Measurements from ENCODE around the gene P2RX7. TPM values are rescaled to one million over a fixed set of nuclear protein-coding genes. Genes with fewer than 3 reads are reported as not detected.

The P2RX7 gene
- total RNA-seq, 3 donors from 2014 or later = 2.5 to 4.8 (median 2.9) TPM

- Mint-ChIP-seq H3K4me1 (ENCODE audit: low read depth) (no peaks in the 10 kb centered on the region), H3K9me3 (no peaks in the 10 kb centered on the region), H3K36me3 (ENCODE audit: insufficient read depth) (peaks cover 10% of the 10 kb centered on the region), H3K4me3 (no peak overlapping the region), H3K27me3 (ENCODE audit: low read depth) (no peaks in the 10 kb centered on the region)
- DNase-seq (no peak), ATAC-seq (no peak)
Observed at GRCh38 chr12:121165316-121165715, 32.6 kb downstream of the P2RX7 start.

DNA sequence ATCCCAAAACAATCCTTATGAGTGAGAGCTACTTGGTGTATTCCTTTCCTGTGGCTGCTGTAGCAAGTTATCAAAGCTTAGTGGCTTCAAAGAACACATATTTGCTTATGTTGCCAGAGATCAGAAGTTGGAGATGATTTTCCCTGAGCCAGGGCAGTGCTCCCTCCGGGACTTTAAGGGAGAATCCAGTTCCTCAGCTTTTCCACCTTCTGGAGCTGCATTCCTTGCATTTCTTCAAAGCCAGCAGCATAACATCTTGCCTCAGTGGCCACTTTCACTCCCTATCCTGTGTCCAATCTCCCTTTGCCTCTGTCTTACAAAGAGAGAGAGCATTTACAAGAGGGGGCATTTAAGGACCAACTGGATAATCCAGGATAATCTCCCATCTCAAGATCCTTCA, 33.7 kb downstream of the P2RX7 start:
- H3K4me1 Mint-ChIP-seq (ENCODE audit: low read depth) = no peaks in the 10 kb centered on the region
- ATAC-seq (no peak), DNase-seq (no peak)
- peaks cover 13% of the 10 kb centered on the region for H3K36me3 Mint-ChIP-seq (ENCODE audit: insufficient read depth)
- no peaks in the 10 kb centered on the region for H3K9me3 Mint-ChIP-seq
- H3K27me3 Mint-ChIP-seq (ENCODE audit: low read depth) = no peaks in the 10 kb centered on the region
- no peak overlapping the region for H3K4me3 Mint-ChIP-seq

- no peak for DNase-seq
- ATAC-seq = no peak
- no peaks in the 10 kb centered on the region for H3K27me3 Mint-ChIP-seq (ENCODE audit: low read depth)
- H3K4me1 Mint-ChIP-seq (ENCODE audit: low read depth) = no peaks in the 10 kb centered on the region
- no peaks in the 10 kb centered on the region for H3K9me3 Mint-ChIP-seq
- H3K36me3 Mint-ChIP-seq (ENCODE audit: insufficient read depth) = peaks cover 13% of the 10 kb centered on the region
- no peak overlapping the region for H3K4me3 Mint-ChIP-seq
Observed at GRCh38 chr12:121167232-121167820, 34.6 kb downstream of the P2RX7 start.

- no peak for DNase-seq
- no peaks in the 10 kb centered on the region for H3K4me1 Mint-ChIP-seq (ENCODE audit: low read depth)
- H3K9me3 Mint-ChIP-seq = no peaks in the 10 kb centered on the region
- H3K4me3 Mint-ChIP-seq = no peak overlapping the region
- peaks cover 12% of the 10 kb centered on the region for H3K36me3 Mint-ChIP-seq (ENCODE audit: insufficient read depth)
- ATAC-seq = no peak
- no peaks in the 10 kb centered on the region for H3K27me3 Mint-ChIP-seq (ENCODE audit: low read depth)
Observed at GRCh38 chr12:121167951-121168350, 35.3 kb downstream of the P2RX7 start.

DNA sequence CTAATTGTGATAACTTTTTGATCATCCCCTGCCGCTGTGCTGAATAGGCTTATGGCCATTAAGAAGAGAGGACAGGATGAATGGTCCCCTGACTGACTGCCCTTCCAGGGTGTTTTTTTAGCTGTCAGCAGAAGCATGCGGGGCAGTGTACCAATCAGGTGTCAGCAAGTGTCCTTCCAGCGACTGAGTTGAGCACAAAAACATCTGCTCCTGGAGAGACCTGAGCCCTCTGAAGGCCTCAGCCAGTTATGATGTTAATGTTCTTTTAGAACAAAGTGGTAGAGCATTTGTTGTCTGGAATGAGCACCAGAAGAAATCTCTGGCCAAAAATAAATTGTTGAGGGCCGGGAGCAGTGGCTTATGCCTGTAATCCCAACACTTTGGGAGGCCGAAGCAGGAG, 37.5 kb downstream of the P2RX7 start:
- no peak overlapping the region for H3K4me3 Mint-ChIP-seq
- no peak for DNase-seq
- no peaks in the 10 kb centered on the region for H3K27me3 Mint-ChIP-seq (ENCODE audit: low read depth)
- no peaks in the 10 kb centered on the region for H3K4me1 Mint-ChIP-seq (ENCODE audit: low read depth)
- ATAC-seq = no peak
- no peaks in the 10 kb centered on the region for H3K9me3 Mint-ChIP-seq
- H3K36me3 Mint-ChIP-seq (ENCODE audit: insufficient read depth) = peaks cover 9% of the 10 kb centered on the region

- Mint-ChIP-seq H3K27me3 (ENCODE audit: low read depth) (no peaks in the 10 kb centered on the region), H3K4me1 (ENCODE audit: low read depth) (no peaks in the 10 kb centered on the region), H3K36me3 (ENCODE audit: insufficient read depth) (peaks cover 9% of the 10 kb centered on the region), H3K9me3 (no peaks in the 10 kb centered on the region), H3K4me3 (no peak overlapping the region)
- DNase-seq = no peak
- ATAC-seq = no peak
Observed at GRCh38 chr12:121170611-121171260, 38.1 kb downstream of the P2RX7 start.

DNA sequence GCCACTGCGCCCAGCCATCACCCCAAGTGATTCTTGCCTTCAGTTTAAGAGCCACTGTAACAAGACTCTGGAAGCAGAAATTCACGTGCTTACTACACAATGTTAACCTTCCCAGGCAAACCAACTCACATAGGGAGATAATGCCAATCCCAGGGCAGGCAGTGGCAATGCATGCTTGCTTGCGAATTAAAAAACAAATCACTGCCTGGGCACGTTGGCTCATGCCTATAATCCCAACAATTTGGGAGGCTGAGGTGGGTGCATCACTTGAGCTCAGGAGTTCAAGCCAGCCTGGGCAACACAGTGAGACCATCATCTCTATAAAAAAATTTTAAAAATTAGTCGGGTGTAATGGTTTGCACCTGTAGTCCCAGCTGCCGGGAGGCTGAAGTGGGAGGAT, 39.5 kb downstream of the P2RX7 start:
- peaks cover 10% of the 10 kb centered on the region for H3K36me3 Mint-ChIP-seq (ENCODE audit: insufficient read depth)
- no peaks in the 10 kb centered on the region for H3K27me3 Mint-ChIP-seq (ENCODE audit: low read depth)
- ATAC-seq = no peak
- DNase-seq = no peak
- H3K4me3 Mint-ChIP-seq = no peak overlapping the region
- H3K9me3 Mint-ChIP-seq = no peaks in the 10 kb centered on the region
- no peaks in the 10 kb centered on the region for H3K4me1 Mint-ChIP-seq (ENCODE audit: low read depth)

GRCh38 chr12:121175383-121176119, 42.9 kb downstream of the P2RX7 start:
- H3K9me3 Mint-ChIP-seq = no peaks in the 10 kb centered on the region
- no peaks in the 10 kb centered on the region for H3K4me1 Mint-ChIP-seq (ENCODE audit: low read depth)
- H3K4me3 Mint-ChIP-seq = no peak overlapping the region
- H3K27me3 Mint-ChIP-seq (ENCODE audit: low read depth) = no peaks in the 10 kb centered on the region
- DNase-seq = no peak
- peaks cover 10% of the 10 kb centered on the region for H3K36me3 Mint-ChIP-seq (ENCODE audit: insufficient read depth)
- ATAC-seq = no peak

DNA sequence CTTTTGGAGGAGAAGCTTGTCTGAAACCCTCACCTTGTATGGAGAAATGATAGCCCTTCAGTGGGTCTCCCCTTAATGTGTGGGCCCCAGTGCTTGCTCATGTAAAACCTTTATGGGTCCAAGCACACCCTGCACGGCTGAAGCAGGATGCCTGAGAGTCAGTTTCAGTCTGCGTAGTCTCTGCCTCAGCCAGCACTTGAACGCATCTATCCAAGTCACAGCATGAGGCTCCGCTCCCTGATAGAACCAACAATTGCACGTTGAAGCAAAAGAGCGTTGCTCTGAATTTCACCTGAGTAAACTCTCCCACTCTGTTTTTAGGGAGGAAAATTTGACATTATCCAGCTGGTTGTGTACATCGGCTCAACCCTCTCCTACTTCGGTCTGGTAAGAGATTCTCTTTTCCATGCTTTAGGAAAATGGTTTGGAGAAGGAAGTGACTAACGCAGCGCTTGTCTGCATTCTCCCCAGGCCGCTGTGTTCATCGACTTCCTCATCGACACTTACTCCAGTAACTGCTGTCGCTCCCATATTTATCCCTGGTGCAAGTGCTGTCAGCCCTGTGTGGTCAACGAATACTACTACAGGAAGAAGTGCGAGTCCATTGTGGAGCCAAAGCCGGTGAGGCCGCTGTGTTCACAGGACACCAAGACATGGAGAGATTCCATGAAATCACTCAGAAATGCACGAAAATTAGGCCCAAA, 44.3 kb downstream of the P2RX7 start:
- ATAC-seq (no peak), DNase-seq (no peak)
- Mint-ChIP-seq H3K9me3 (no peaks in the 10 kb centered on the region), H3K27me3 (ENCODE audit: low read depth) (no peaks in the 10 kb centered on the region), H3K36me3 (ENCODE audit: insufficient read depth) (peaks cover 9% of the 10 kb centered on the region), H3K4me3 (no peak overlapping the region), H3K4me1 (ENCODE audit: low read depth) (no peaks in the 10 kb centered on the region)

GRCh38 chr12:121181181-121181580, 48.5 kb downstream of the P2RX7 start:
- DNase-seq = no peak
- H3K36me3 Mint-ChIP-seq (ENCODE audit: insufficient read depth) = peaks cover 12% of the 10 kb centered on the region
- no peak for ATAC-seq
- no peaks in the 10 kb centered on the region for H3K4me1 Mint-ChIP-seq (ENCODE audit: low read depth)
- H3K4me3 Mint-ChIP-seq = no peak overlapping the region
- no peaks in the 10 kb centered on the region for H3K27me3 Mint-ChIP-seq (ENCODE audit: low read depth)
- no peaks in the 10 kb centered on the region for H3K9me3 Mint-ChIP-seq

GRCh38 chr12:121182222-121182893, 49.7 kb downstream of the P2RX7 start:
- Mint-ChIP-seq H3K36me3 (ENCODE audit: insufficient read depth) (peaks cover 9% of the 10 kb centered on the region), H3K9me3 (no peaks in the 10 kb centered on the region), H3K4me1 (ENCODE audit: low read depth) (no peaks in the 10 kb centered on the region), H3K4me3 (no peak overlapping the region), H3K27me3 (ENCODE audit: low read depth) (no peaks in the 10 kb centered on the region)
- peak; percentile 94 to 97 for ATAC-seq
- no peak for DNase-seq

GRCh38 chr12:121184425-121184824, 51.7 kb downstream of the P2RX7 start:
- no peak for DNase-seq
- H3K9me3 Mint-ChIP-seq = peaks cover 4% of the 10 kb centered on the region
- no peaks in the 10 kb centered on the region for H3K4me1 Mint-ChIP-seq (ENCODE audit: low read depth)
- no peak for ATAC-seq
- peaks cover 11% of the 10 kb centered on the region for H3K36me3 Mint-ChIP-seq (ENCODE audit: insufficient read depth)
- H3K4me3 Mint-ChIP-seq = no peak overlapping the region
- no peaks in the 10 kb centered on the region for H3K27me3 Mint-ChIP-seq (ENCODE audit: low read depth)

- H3K4me1 Mint-ChIP-seq (ENCODE audit: low read depth) = no peaks in the 10 kb centered on the region
- no peak for ATAC-seq
- H3K36me3 Mint-ChIP-seq (ENCODE audit: insufficient read depth) = peaks cover 11% of the 10 kb centered on the region
- H3K9me3 Mint-ChIP-seq = peaks cover 4% of the 10 kb centered on the region
- DNase-seq = no peak
- H3K4me3 Mint-ChIP-seq = no peak overlapping the region
- no peaks in the 10 kb centered on the region for H3K27me3 Mint-ChIP-seq (ENCODE audit: low read depth)
Observed at GRCh38 chr12:121184984-121185889, 52.6 kb downstream of the P2RX7 start.
